Brain microvascular endothelial cell (primary cell): ENCODE measurements around the gene FRZB.
A peak's percentile ranks its signal among the peaks of the same experiment; 100 is the strongest.

Experiments
- DNase-seq: peaks from one replicate; pipeline ENCODE4 v3.0.0-alpha.2; 2020
- H3K27ac ChIP-seq: fragments of 250-450 bp; sonication (Bioruptor Pico); 2 replicates; pipeline ENCODE4 v1.5.1; 2020; ENCODE audit warnings: mild to moderate bottlenecking, moderate library complexity
- H3K27me3 ChIP-seq: fragments of 250-450 bp; sonication (Bioruptor Pico); replicated peaks from 2 replicates; pipeline ENCODE4 v1.5.1; 2020; ENCODE audit warnings: mild to moderate bottlenecking
- H3K36me3 ChIP-seq: fragments of 250-450 bp; sonication (Bioruptor Pico); replicated peaks from 2 replicates; pipeline ENCODE4 v1.5.1; 2020; ENCODE audit warnings: mild to moderate bottlenecking
- H3K4me3 ChIP-seq: 2 replicates; pipeline ENCODE4 v1.5.1; 2011; ENCODE audit warnings: low read depth, mild to moderate bottlenecking, control low read depth, low read length, moderate library complexity
- in situ Hi-C: cut with HindIII; loops from 2 replicates; pipeline ENCODE4 v1.10.0; 2017; ENCODE audit warnings: low sequenced_read_pairs, low pct_ligation_motif_present
- TF ChIP-seq, protein P1 (sequence below): IDR thresholded peaks from 2 replicates; pipeline ENCODE4 v1.5.1; 2011; ENCODE audit warnings: low read depth, mild to moderate bottlenecking, moderate library complexity, low read length, control low read depth, inconsistent platforms; ENCODE audit errors: missing control alignments

The FRZB gene

GRCh38 chr2:182804128-182804527 is 62.3 kb downstream of the FRZB start:
- Histone ChIP-seq H3K27ac (no peak overlapping the region), H3K36me3 (no peaks in the 10 kb centered on the region), H3K4me3 (no peak overlapping the region), H3K27me3 (no peaks in the 10 kb centered on the region)
- in situ Hi-C loops, result no loop called here
- TF ChIP-seq, protein P1, sequence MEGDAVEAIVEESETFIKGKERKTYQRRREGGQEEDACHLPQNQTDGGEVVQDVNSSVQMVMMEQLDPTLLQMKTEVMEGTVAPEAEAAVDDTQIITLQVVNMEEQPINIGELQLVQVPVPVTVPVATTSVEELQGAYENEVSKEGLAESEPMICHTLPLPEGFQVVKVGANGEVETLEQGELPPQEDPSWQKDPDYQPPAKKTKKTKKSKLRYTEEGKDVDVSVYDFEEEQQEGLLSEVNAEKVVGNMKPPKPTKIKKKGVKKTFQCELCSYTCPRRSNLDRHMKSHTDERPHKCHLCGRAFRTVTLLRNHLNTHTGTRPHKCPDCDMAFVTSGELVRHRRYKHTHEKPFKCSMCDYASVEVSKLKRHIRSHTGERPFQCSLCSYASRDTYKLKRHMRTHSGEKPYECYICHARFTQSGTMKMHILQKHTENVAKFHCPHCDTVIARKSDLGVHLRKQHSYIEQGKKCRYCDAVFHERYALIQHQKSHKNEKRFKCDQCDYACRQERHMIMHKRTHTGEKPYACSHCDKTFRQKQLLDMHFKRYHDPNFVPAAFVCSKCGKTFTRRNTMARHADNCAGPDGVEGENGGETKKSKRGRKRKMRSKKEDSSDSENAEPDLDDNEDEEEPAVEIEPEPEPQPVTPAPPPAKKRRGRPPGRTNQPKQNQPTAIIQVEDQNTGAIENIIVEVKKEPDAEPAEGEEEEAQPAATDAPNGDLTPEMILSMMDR, result no peak
- DNase-seq, result no peak

DNA sequence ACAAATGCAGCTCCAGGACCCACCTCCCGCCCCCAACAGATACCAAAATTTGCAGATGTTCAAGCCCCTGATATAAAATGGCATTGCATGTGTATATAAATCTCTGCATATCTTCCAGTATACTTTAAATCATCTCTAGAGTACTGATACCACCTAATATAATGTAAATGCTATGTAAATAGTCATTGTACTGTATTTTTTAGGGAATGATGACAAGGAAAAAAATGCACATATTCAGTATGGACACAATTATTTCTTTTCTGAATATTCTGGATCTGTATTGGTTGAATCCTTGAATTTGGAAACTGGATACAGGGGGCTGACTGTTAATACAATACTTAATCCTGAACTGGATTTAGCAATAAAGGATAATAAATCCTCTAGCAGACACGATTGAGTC is 67.7 kb downstream of the FRZB start:
- no peaks in the 10 kb centered on the region for H3K36me3 ChIP-seq
- H3K4me3 ChIP-seq, result no peak overlapping the region
- H3K27me3 ChIP-seq, result no peaks in the 10 kb centered on the region
- in situ Hi-C loops, result no loop called here
- TF ChIP-seq, protein P1, result no peak
- DNase-seq, result no peak
- no peak overlapping the region for H3K27ac ChIP-seq

GRCh38 chr2:182792441-182792840 is 74.0 kb downstream of the FRZB start:
- DNase-seq, result no peak
- in situ Hi-C loops, result no loop called here
- Histone ChIP-seq H3K4me3 (no peak overlapping the region), H3K27me3 (no peaks in the 10 kb centered on the region), H3K36me3 (no peaks in the 10 kb centered on the region), H3K27ac (no peak overlapping the region)
- TF ChIP-seq, protein P1, result no peak

- no peaks in the 10 kb centered on the region for H3K27me3 ChIP-seq
- in situ Hi-C loops, result no loop called here
- H3K36me3 ChIP-seq, result peaks cover 4% of the 10 kb centered on the region
- peak; percentile 18 for DNase-seq
- H3K27ac ChIP-seq, result no peak overlapping the region
- TF ChIP-seq, protein P1, result peak; percentile 37
- no peak overlapping the region for H3K4me3 ChIP-seq
Measured at GRCh38 chr2:182784777-182785176, 81.7 kb downstream of the FRZB start.

DNA sequence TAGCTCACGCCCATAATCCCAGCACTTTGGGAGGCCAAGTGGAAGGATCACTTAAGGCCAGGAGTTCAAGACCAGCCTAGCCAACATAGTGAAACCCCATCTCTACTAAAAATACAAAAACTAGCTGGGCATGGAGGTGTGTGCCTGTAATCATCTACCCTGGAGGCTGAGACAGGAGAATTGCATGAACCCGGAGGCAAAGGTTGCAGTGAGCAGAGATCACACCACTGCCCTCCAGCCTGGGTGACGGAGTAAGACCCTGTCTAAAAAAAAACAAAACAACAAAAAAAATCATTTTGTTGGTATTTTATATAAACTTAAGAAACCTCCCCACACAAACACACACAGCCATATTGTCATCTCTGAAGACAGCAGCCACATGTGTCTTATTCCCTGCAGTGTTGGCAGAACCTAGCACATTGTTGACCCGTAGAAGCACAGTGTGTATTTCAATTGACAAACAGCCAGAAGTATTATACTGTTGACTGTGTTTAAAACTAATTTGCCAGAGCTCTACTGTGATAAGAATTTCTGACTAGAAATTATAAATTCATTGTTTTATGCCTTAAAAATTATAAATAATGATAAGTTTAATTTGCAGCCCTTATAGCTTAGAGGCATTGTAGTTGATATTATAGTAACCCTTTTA is 82.3 kb downstream of the FRZB start:
- Histone ChIP-seq H3K4me3 (no peak overlapping the region), H3K27me3 (no peaks in the 10 kb centered on the region), H3K36me3 (peaks cover 4% of the 10 kb centered on the region), H3K27ac (no peak overlapping the region)
- in situ Hi-C loops, result no loop called here
- TF ChIP-seq, protein P1, result no peak
- DNase-seq, result no peak
